Measurements from ENCODE around the gene IPO8. TPM values are rescaled to one million over a fixed set of nuclear protein-coding genes. Genes with fewer than 3 reads are reported as not detected.

Gene IPO8
- total RNA-seq, 1 donor from 2014 or later = 36.4 TPM

- Mint-ChIP-seq H3K27me3 (ENCODE audit: low read depth) (no peaks in the 10 kb centered on the region), H3K36me3 (peaks cover 28% of the 10 kb centered on the region), H3K27ac (no peak overlapping the region), H3K4me1 (peaks cover 3% of the 10 kb centered on the region), H3K4me3 (no peak overlapping the region), H3K9me3 (no peaks in the 10 kb centered on the region)
- no peak for DNase-seq (ENCODE audit: low spot score in 2 of 2, unreplicated experiment in 2 of 2)
- TF ChIP-seq CTCF (IDR thresholded peaks at IDR 0.05; ENCODE audit: unreplicated experiment) = no peak
Measured at GRCh38 chr12:30730011-30730410, 34.3 kb upstream of the IPO8 start.

- TF ChIP-seq CTCF (IDR thresholded peaks at IDR 0.05; ENCODE audit: unreplicated experiment) = no peak
- peaks cover 3% of the 10 kb centered on the region for H3K4me1 Mint-ChIP-seq
- no peak overlapping the region for H3K27ac Mint-ChIP-seq
- H3K27me3 Mint-ChIP-seq (ENCODE audit: low read depth) = no peaks in the 10 kb centered on the region
- no peak for DNase-seq (ENCODE audit: low spot score in 2 of 2, unreplicated experiment in 2 of 2)
- H3K36me3 Mint-ChIP-seq = peaks cover 32% of the 10 kb centered on the region
- H3K4me3 Mint-ChIP-seq = no peak overlapping the region
- H3K9me3 Mint-ChIP-seq = no peaks in the 10 kb centered on the region
Measured at GRCh38 chr12:30729547-30729946, 33.9 kb upstream of the IPO8 start.

- H3K27me3 Mint-ChIP-seq (ENCODE audit: low read depth) = no peaks in the 10 kb centered on the region
- no peak overlapping the region for H3K4me3 Mint-ChIP-seq
- no peak for DNase-seq (ENCODE audit: low spot score in 2 of 2, unreplicated experiment in 2 of 2)
- peaks cover 36% of the 10 kb centered on the region for H3K36me3 Mint-ChIP-seq
- no peak for TF ChIP-seq CTCF (IDR thresholded peaks at IDR 0.05; ENCODE audit: unreplicated experiment)
- no peaks in the 10 kb centered on the region for H3K9me3 Mint-ChIP-seq
- H3K4me1 Mint-ChIP-seq = peaks cover 3% of the 10 kb centered on the region
- H3K27ac Mint-ChIP-seq = no peak overlapping the region
Measured at GRCh38 chr12:30726647-30727046, 31.0 kb upstream of the IPO8 start.

- Mint-ChIP-seq H3K27ac (no peak overlapping the region), H3K36me3 (peaks cover 35% of the 10 kb centered on the region), H3K4me3 (no peak overlapping the region), H3K4me1 (peaks cover 3% of the 10 kb centered on the region), H3K9me3 (no peaks in the 10 kb centered on the region), H3K27me3 (ENCODE audit: low read depth) (no peaks in the 10 kb centered on the region)
- DNase-seq (ENCODE audit: low spot score in 2 of 2, unreplicated experiment in 2 of 2) = no peak
- TF ChIP-seq CTCF (IDR thresholded peaks at IDR 0.05; ENCODE audit: unreplicated experiment) = no peak
Measured at GRCh38 chr12:30725739-30726138, 30.1 kb upstream of the IPO8 start.

GRCh38 chr12:30719060-30719459, 23.4 kb upstream of the IPO8 start:
- peaks cover 30% of the 10 kb centered on the region for H3K36me3 Mint-ChIP-seq
- H3K27me3 Mint-ChIP-seq (ENCODE audit: low read depth) = no peaks in the 10 kb centered on the region
- H3K27ac Mint-ChIP-seq = no peak overlapping the region
- peaks cover 2% of the 10 kb centered on the region for H3K4me1 Mint-ChIP-seq
- TF ChIP-seq CTCF (IDR thresholded peaks at IDR 0.05; ENCODE audit: unreplicated experiment) = no peak
- no peak overlapping the region for H3K4me3 Mint-ChIP-seq
- H3K9me3 Mint-ChIP-seq = no peaks in the 10 kb centered on the region
- no peak for DNase-seq (ENCODE audit: low spot score in 2 of 2, unreplicated experiment in 2 of 2)
